ENCODE results near the gene ADAMTS10. TPM values are rescaled to one million over a fixed set of nuclear protein-coding genes. Genes with fewer than 3 reads are reported as not detected.
"Not testable (repeated sequence)": the region's sequence is repeated elsewhere in the genome, so short reads cannot be mapped to it uniquely, and the experiment has no call there.

Gene ADAMTS10
- total RNA-seq, result 4.2 and 13.0 TPM in 2 replicates

GRCh38 chr19:8610041-8610935 lies at the start of gene ADAMTS10:
Gene ADAMTS10 (minus strand): TSS chr19:8610715. CDS start chr19:8605710, 5,005 bp downstream.
- peak; percentile 12 to 37 for DNase-seq (ENCODE audit: low read depth in 2 of 2)

DNA sequence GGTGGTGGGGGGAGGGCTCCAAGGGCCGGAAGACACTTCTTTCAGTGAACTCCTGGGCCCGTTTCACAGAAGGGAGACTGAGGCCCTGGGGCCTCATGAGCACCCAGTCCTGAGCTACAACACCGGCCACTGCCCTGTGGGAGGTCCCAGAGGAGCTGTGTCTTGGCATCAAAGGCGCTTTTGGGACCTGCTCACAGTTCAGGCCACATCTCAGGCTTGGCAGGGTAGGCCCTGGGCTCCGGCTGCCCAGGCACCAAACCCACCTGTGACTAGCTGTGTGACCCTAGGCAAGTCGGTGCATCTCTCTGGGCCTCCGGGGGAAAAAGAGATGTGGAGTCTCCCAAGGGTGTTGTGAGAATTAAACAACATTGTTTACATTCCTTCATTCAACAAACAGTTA lies 49.4 kb upstream of the ADAMTS10 start:
- DNase-seq (ENCODE audit: low read depth in 2 of 2), result no peak

GRCh38 chr19:8657869-8658268 lies 47.4 kb upstream of the ADAMTS10 start:
- no peak for DNase-seq (ENCODE audit: low read depth in 2 of 2)

DNA sequence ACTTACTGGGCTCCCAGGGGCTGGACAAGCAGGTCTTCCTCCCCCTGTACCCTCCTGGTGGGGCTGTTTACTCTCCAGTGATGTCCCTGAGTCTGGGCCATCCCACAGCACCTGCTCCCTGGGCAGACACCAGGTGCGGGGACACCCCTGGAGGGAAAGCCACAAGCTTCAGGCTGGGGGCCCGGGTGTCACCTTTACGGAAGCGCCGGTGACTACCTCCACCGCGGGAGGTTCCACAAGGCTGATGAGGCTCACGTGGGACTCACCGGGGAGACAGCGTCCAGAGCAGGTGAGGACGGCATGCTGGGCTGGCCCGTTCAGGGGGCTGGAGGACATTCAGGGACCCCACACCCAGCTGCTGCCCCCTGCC lies 44.8 kb upstream of the ADAMTS10 start:
- DNase-seq (ENCODE audit: low read depth in 2 of 2), result no peak

GRCh38 chr19:8654591-8655339 lies 44.2 kb upstream of the ADAMTS10 start:
- DNase-seq (ENCODE audit: low read depth in 2 of 2), result peak in 1 of 2 donors; percentile 44

DNA sequence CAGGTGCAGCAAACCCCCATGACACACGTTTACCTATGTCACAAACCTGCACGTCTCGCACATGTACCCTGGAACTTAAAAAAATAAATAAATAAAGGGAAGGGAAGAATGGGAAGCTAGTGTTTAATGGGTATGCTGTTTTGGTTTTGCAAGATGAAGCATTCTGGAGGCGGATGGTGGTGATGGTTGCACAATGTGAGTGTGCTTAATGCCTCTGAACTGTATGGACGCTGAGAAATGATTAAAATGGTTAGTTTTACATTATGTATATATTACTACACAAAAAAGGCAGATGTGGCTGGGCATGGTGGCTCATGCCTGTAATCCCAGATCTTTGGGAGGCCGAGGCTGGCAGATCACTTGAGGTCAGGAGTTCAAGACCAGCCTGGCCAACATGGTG lies 37.7 kb upstream of the ADAMTS10 start:
- no peak for DNase-seq (ENCODE audit: low read depth in 2 of 2)

- no peak for DNase-seq (ENCODE audit: low read depth in 2 of 2)
Observed at GRCh38 chr19:8643860-8644653, 33.5 kb upstream of the ADAMTS10 start.

DNA sequence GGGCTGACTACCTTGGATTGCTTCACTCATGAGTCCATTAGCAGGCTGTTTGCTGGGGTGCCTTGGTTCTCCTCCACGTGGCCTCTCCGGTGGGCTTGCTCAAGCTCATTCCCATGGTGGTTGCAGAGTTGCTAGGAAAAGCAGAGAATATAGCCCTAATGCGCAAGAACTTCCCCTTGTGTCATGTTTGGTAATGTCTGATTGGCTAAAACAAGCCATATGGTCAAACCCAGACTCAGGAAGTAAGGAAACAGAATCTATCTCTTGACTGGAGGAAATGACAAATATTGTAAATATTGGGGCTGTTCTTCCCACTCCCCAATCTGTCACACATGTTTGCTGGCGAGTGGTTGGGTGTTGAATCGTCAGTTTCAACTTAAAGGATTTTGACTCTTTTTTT lies 32.0 kb upstream of the ADAMTS10 start:
- DNase-seq (ENCODE audit: low read depth in 2 of 2), result no peak

DNA sequence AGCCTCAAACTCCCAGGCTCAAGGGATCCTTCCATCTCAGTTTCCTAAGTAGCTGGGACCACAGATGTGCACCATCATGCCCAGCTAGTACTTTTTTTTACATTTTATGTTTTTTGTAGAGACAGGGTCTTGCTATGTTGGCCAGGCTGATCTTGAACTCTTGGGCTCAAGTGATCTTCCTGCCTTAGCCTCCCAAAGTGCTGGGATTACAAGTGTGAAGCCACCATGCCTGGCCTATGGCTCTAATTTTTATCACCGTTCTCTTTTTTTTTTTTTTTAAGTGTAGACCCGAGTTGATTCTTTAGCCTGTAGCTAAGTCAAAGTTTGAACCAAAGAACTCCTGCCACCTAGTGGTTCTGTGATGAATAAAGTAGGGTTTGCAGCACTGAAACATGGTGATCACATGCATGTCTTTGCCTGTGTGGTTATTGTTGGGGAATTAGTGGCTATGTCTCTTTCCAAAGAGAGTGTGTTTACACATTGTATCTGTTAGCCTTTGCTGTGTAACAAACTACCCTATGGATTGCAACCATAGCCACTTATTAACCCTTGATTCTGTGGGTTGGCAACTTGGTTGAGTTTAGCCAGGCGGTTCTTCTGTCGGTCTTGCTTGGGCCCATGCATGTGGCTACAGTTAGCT lies 31.5 kb upstream of the ADAMTS10 start:
- peak; percentile 50 to 65 for DNase-seq (ENCODE audit: low read depth in 2 of 2)

DNA sequence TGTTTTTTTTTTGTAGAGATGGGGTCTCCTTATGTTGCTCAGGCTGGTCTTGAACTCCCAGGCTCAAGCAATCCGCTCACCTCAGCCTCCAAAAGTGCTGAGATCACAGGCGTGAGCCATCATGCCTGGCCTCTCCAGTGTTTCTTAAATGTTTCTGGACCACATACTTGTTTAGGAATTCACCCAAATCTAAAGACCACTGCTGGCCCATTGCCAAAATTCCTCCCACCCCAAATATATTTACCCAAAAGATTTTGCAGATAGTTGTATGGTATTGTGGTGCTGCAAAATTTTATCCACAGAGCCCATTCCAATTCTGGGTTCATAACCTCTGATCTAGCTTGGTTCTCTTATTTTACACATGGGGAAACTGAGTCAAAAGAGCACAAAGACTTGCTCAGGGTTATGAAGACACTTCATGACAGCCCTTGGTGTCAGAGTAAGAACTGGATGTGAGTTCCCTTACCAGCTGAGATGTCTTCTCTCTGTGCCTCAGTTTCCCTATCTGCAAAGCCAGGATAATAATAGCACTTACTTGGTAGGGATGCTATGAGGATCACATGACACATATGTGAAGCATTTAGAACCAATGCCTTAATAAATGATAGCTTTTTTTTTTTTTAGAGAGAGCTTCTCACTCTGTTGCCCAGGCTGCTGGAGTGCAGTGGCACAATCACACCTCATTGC lies 30.8 kb upstream of the ADAMTS10 start:
- no peak for DNase-seq (ENCODE audit: low read depth in 2 of 2)

- DNase-seq (ENCODE audit: low read depth in 2 of 2), result no peak
Observed at GRCh38 chr19:8640402-8641004, 30.0 kb upstream of the ADAMTS10 start.

DNA sequence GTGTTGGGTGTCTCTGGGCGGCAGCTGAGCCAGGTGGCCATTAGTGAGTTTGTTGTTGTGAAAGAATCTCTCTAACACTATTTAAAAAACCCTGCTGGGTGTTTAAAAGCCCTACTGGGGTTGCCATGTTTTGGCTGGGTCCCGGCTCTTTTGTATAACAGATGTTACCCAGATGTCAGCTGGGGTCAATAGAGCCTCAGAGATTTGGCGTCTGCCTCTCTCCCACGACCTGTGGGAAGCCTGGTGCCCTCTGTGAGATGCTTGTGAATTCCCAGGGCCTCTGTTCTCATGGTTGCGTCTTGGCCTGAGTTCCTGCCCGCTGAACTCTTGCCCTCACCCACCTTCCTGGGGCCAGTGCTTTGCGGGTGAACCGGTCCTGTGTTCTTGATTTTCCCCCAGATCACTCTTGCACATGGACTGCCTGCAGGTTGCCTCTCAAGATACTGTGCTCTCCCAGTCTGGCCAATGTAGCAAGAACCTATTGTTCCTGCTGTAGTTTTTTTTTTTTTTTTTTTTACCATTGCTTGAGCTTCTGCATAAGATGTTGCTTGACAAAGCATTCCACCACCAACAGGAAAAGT lies 29.4 kb upstream of the ADAMTS10 start:
- DNase-seq (ENCODE audit: low read depth in 2 of 2), result no peak

DNA sequence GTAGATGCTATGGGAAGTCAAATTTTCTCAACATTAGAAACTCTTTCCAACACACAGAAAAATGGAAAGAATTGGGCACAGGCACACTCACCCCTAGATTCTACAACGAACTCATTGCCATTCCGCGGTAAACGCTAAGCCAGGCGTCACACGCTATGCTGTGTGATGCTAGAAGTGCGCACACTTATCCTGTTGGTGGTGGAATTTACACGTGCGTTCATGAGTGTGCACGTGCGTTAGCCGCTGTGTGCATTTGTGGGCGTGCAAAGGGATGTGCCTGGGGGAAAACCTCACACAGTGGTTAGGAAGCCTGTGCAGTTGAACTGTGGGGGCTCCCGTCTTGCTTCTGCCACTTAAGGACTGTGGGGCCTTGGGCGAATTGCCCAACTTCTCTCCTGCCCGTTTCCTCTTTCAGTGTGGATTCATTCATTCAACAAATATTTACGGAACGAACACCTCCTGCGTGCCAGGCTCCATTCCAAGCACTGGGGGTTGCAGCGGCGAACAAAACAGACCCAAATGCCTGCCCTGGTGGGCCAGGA lies 27.6 kb upstream of the ADAMTS10 start:
- no peak for DNase-seq (ENCODE audit: low read depth in 2 of 2)

DNA sequence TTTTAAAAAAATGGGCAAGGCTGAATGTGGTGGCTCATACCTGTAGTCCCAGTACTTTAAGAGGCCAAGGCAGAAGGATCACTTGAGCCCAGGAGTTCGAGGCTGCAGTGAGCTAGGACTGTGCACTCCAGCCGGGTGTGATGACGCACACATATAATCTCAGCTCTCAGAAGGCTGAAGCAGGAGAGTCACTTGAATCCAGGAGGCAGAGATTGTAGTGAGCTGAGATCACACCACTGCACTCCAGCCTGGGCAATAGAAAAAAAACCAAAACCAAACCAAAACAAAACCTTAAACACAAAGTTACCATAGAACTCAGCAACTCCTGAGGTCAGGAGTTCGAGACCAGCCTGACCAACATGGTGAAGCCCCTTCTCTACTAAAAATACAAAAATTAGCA lies 26.6 kb upstream of the ADAMTS10 start:
- not testable (repeated sequence) for DNase-seq (ENCODE audit: low read depth in 2 of 2)

DNA sequence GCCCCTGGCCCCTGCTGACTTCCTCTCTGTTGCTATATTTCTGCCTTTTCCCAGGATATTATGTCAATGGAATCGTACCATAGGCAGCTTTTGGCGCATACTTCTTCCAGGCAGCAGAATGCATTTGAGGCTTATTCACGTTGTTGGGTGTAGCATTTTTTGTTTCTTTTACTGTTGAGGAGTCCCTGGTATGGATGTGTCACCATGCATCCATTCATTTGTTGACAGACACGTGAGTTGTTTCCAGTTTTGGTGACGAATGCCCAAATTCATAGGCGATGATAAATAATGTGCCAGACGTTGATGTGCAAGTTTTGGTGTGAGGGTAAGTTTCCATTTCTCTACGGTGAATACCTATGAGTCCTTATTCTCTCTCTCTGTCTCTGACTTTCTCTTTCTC lies 24.9 kb upstream of the ADAMTS10 start:
- DNase-seq (ENCODE audit: low read depth in 2 of 2), result no peak

- no peak for DNase-seq (ENCODE audit: low read depth in 2 of 2)
Observed at GRCh38 chr19:8631425-8631819, 20.9 kb upstream of the ADAMTS10 start.

DNA sequence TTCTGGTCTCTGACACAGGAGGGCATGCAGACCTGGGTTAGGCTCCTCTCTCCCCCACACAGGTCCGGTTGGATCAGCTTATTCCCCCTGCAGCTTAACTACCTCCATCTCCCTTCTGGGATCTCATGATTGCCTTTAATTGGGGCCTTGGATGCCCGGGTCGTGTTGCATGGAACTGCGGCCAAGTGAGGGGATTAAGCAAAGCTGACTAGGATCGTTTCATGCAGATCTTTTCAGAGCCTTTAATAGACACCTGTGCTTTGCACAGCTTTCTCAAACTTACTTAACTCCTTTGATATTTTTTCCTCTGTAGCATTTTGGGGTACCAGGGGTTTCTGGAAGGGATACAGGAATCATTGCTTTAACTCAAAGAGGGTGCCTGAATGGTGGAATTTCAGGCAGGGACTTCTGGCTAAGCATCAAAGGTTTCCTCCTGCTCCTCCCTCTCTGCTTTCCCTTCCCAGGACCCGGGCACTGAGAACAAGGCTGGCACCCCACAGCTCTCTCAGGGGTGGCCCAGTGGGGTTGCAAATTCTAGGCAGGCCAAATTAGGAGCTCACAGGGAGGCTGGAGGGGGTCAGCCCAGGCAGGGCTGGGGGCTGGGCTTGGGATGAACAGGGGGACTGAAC lies 20.4 kb upstream of the ADAMTS10 start:
- no peak for DNase-seq (ENCODE audit: low read depth in 2 of 2)

DNA sequence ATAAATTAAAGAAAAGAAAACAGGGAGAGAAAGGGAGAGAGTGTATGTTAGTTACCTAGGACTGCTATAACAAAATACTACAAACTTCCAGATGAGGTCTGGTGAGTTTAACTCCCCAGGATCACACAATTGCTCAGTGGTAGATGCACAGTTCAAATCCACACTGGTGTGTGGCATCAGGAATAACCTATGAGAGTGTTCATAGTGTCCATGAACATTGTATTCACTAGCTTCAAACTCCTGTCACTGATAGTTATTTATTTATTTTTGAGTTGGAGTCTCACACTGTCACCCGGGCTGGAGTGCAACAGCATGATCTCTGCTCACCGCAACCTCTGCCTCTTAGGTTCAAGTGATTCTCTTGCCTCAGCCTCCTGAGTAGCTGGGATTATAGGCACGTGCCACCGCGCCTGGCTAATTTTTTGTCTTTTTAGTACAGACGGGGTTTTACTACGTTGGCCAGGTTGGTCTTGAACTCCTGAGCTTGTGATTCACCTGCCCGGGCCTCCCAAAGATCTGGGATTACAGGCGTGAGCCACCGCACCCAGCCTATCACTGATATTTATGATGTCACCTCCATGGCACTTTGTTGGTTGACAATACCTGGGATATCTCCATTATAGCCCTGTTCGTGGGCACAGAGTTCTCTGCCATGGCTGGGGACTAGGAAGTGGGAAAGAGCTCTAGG lies 19.6 kb upstream of the ADAMTS10 start, which contains the start of gene NFILZ:
TSS of gene NFILZ (plus strand) at position 638 of the 688 bp plus-strand sequence. CDS start 46,133 bp downstream, outside the sequence.
- DNase-seq (ENCODE audit: low read depth in 2 of 2), result no peak
